ENCODE data around the gene MAP2. TPM values are rescaled to one million over a fixed set of nuclear protein-coding genes. Genes with fewer than 3 reads are reported as not detected.

The MAP2 gene
- total and polyA plus RNA-seq, 2 experiments from 2014 or later: 2.9 to 4.4 TPM

GRCh38 chr2:209445485-209445884, 21.6 kb downstream of the MAP2 start:
- no peak overlapping the region for H2AFZ ChIP-seq
- H3K4me3 Mint-ChIP-seq: no peak overlapping the region
- no peaks in the 10 kb centered on the region for H3F3A ChIP-seq (replicated peaks; ENCODE audit: low read depth)
- no peak overlapping the region for H3K4me3 ChIP-seq
- TF ChIP-seq, protein P1, sequence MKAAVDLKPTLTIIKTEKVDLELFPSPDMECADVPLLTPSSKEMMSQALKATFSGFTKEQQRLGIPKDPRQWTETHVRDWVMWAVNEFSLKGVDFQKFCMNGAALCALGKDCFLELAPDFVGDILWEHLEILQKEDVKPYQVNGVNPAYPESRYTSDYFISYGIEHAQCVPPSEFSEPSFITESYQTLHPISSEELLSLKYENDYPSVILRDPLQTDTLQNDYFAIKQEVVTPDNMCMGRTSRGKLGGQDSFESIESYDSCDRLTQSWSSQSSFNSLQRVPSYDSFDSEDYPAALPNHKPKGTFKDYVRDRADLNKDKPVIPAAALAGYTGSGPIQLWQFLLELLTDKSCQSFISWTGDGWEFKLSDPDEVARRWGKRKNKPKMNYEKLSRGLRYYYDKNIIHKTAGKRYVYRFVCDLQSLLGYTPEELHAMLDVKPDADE (IDR thresholded peaks at IDR 0.05): no peak
- no peak for TF ChIP-seq ZNF331 (CRISPR knock-in tag; IDR thresholded peaks at IDR 0.05; ENCODE audit: low read depth)
- TF ChIP-seq, protein P2, sequence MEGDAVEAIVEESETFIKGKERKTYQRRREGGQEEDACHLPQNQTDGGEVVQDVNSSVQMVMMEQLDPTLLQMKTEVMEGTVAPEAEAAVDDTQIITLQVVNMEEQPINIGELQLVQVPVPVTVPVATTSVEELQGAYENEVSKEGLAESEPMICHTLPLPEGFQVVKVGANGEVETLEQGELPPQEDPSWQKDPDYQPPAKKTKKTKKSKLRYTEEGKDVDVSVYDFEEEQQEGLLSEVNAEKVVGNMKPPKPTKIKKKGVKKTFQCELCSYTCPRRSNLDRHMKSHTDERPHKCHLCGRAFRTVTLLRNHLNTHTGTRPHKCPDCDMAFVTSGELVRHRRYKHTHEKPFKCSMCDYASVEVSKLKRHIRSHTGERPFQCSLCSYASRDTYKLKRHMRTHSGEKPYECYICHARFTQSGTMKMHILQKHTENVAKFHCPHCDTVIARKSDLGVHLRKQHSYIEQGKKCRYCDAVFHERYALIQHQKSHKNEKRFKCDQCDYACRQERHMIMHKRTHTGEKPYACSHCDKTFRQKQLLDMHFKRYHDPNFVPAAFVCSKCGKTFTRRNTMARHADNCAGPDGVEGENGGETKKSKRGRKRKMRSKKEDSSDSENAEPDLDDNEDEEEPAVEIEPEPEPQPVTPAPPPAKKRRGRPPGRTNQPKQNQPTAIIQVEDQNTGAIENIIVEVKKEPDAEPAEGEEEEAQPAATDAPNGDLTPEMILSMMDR (conservative IDR thresholded peaks at IDR 0.05; ENCODE audit: low read depth in 2 of 2): no peak
- no peaks in the 10 kb centered on the region for H3K36me3 Mint-ChIP-seq (ENCODE audit: low read depth)
- peaks cover 10% of the 10 kb centered on the region; the same call in 1 of the 2 replicates for H3K4me1 ChIP-seq (ENCODE audit: insufficient read depth)
- H3K36me3 ChIP-seq (ENCODE audit: insufficient read depth): no peaks in the 10 kb centered on the region
- no peaks in the 10 kb centered on the region for H3K27me3 ChIP-seq (ENCODE audit: insufficient read depth)
- H4K20me1 ChIP-seq (replicated peaks; ENCODE audit: insufficient read depth): no peaks in the 10 kb centered on the region
- no peak for DNase-seq (ENCODE audit: low spot score)
- no peaks in the 10 kb centered on the region for H3K9me2 ChIP-seq (ENCODE audit: insufficient read depth)
- H3K79me2 ChIP-seq (replicated peaks; ENCODE audit: insufficient read depth): no peaks in the 10 kb centered on the region
- H3K4me2 ChIP-seq: no peak overlapping the region
- no peaks in the 10 kb centered on the region for H3K9me3 Mint-ChIP-seq
- H3K27ac Mint-ChIP-seq: no peak overlapping the region
- ATAC-seq: no peak
- no peak overlapping the region for H3K27ac ChIP-seq (ENCODE audit: low read depth)
- peaks cover 29% of the 10 kb centered on the region for H3K4me1 Mint-ChIP-seq
- no peaks in the 10 kb centered on the region for H3K27me3 Mint-ChIP-seq (ENCODE audit: insufficient read depth, low read depth, poor library complexity)

DNA sequence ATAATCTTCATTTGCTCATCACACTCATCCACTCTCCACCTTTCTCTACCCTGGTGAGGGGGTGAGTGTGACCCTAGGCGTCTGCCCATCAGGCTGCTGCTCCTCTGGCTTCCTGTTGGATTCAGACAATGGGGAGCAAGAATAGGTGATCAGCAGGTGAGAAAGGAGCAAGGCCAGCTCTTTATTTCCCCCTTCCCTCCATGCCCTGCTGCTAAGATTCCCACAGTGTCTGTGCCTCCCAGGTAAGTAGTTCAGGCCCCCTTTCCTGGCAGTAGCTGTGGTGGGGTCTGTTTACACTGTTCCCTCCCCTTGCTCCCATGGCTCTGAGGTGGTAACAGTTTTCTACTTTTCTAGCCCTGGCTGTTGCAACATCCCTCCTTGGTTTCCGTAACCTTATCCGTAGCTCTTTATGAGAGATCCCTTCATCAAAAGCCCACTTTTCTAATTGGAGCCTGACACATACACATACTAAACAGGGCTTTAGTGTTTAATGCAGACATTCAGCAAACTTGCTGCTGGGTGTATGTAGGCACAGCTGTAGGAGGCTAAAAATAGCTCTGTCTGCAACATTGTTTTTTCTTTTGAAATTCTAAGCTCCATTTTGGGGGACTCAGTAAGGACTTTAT, 27.5 kb downstream of the MAP2 start:
- Histone ChIP-seq H3K27me3 (ENCODE audit: insufficient read depth) (no peaks in the 10 kb centered on the region), H3K9me2 (ENCODE audit: insufficient read depth) (no peaks in the 10 kb centered on the region), H3K4me2 (peak overlapping the region; percentile 37), H3K79me2 (replicated peaks; ENCODE audit: insufficient read depth) (no peaks in the 10 kb centered on the region), H3K27ac (ENCODE audit: low read depth) (peak overlapping the region; percentile 24; the same call in 1 of the 2 replicates), H2AFZ (peak overlapping the region; percentile 2; the same call in 1 of the 2 replicates), H3K36me3 (ENCODE audit: insufficient read depth) (no peaks in the 10 kb centered on the region), H3K4me1 (ENCODE audit: insufficient read depth) (peaks cover 21% of the 10 kb centered on the region), H3K4me3 (no peak overlapping the region), H3F3A (replicated peaks; ENCODE audit: low read depth) (no peaks in the 10 kb centered on the region), H4K20me1 (replicated peaks; ENCODE audit: insufficient read depth) (no peaks in the 10 kb centered on the region)
- peak; percentile 65 for DNase-seq (ENCODE audit: low spot score)
- H3K4me1 Mint-ChIP-seq: peaks cover 25% of the 10 kb centered on the region
- H3K4me3 Mint-ChIP-seq: no peak overlapping the region
- peak overlapping the region; percentile 54 for H3K27ac Mint-ChIP-seq
- 0 out of 3 replicates have a peak, but pooled peaks cover 2% of the 10 kb centered on the region for H3K36me3 Mint-ChIP-seq (ENCODE audit: low read depth)
- ATAC-seq: peak; percentile 98
- H3K9me3 Mint-ChIP-seq: peaks cover 2% of the 10 kb centered on the region; the same call in 1 of the 3 replicates
- H3K27me3 Mint-ChIP-seq (ENCODE audit: insufficient read depth, low read depth, poor library complexity): no peaks in the 10 kb centered on the region
- TF ChIP-seq NANOG (IDR thresholded peaks at IDR 0.05; ENCODE audit: borderline replicate concordance): no peak
- TF ChIP-seq, protein P1 (IDR thresholded peaks at IDR 0.05): no peak
- no peak for TF ChIP-seq POLR2AphosphoS5 (IDR thresholded peaks at IDR 0.05; ENCODE audit: low read depth)
- no peak for TF ChIP-seq ZNF331 (CRISPR knock-in tag; IDR thresholded peaks at IDR 0.05; ENCODE audit: low read depth)
- TF ChIP-seq EZH2phosphoT487 (IDR thresholded peaks at IDR 0.05; ENCODE audit: unreplicated experiment): no peak
- no peak for TF ChIP-seq REST (IDR thresholded peaks at IDR 0.05; ENCODE audit: unreplicated experiment)
- TF ChIP-seq JUNB (IDR thresholded peaks at IDR 0.05; ENCODE audit: unreplicated experiment): no peak
- TF ChIP-seq, protein P2 (conservative IDR thresholded peaks at IDR 0.05; ENCODE audit: low read depth in 2 of 2): no peak
- TF ChIP-seq STAT1 (IDR thresholded peaks at IDR 0.05; ENCODE audit: unreplicated experiment): no peak
- no peak for TF ChIP-seq EZH2 (IDR thresholded peaks at IDR 0.05; ENCODE audit: low read depth, unreplicated experiment)
- no peak for TF ChIP-seq ZNF114 (CRISPR knock-in tag; IDR thresholded peaks at IDR 0.05)
- TF ChIP-seq CREB1 (CRISPR knock-in tag; IDR thresholded peaks at IDR 0.05; ENCODE audit: low read depth): no peak

Data from GM23338 (cell line).